HepG2 (cell line): Measurements from ENCODE around the gene RETN. TPM values are rescaled to one million over a fixed set of nuclear protein-coding genes. Genes with fewer than 3 reads are reported as not detected.

Experiments used
- AKNA ChIP-seq: sonication (generic); formaldehyde crosslinking; IDR thresholded peaks from 2 replicates; pipeline ENCODE4 v1.4.0; 2020; ENCODE audit warnings: missing genetic modification reagents, borderline replicate concordance
- CC2D1A ChIP-seq: sonication (generic); formaldehyde crosslinking; IDR thresholded peaks from 2 replicates; pipeline ENCODE4 v1.8.1; 2023; ENCODE audit warnings: mild to moderate bottlenecking, missing genetic modification reagents
- CCAR2 ChIP-seq: fragments of 200-400 bp; formaldehyde crosslinking; optimal IDR thresholded peaks from 2 replicates; pipeline ENCODE3; 2018; ENCODE audit warnings: low read depth, mild to moderate bottlenecking, low read length, moderate library complexity
- HNRNPLL ChIP-seq: fragments of 200-400 bp; formaldehyde crosslinking; IDR thresholded peaks from 2 replicates; pipeline ENCODE4 v1.6.1; 2017; ENCODE audit warnings: mild to moderate bottlenecking, low read depth, low read length; ENCODE audit not compliant: poor library complexity, severe bottlenecking
- HOXA7 ChIP-seq: sonication (generic); formaldehyde crosslinking; IDR thresholded peaks from 2 replicates; pipeline ENCODE4 v1.8.1; 2022; ENCODE audit warnings: mild to moderate bottlenecking, missing genetic modification reagents, moderate library complexity
- JDP2 ChIP-seq: sonication (generic); formaldehyde crosslinking; IDR thresholded peaks from 2 replicates; pipeline ENCODE4 v1.8.1; 2022; ENCODE audit warnings: missing genetic modification reagents, borderline replicate concordance
- MXI1 ChIP-seq: IDR thresholded peaks from 3 replicates; pipeline ENCODE4 v1.6.1; 2012; ENCODE audit warnings: low read depth, low read length, inconsistent platforms, borderline replicate concordance
- NBN ChIP-seq: fragments of 450-650 bp; conservative IDR thresholded peaks from 2 replicates; pipeline ENCODE4 v1.6.1; 2017
- PHB2 ChIP-seq: fragments of 450-650 bp; IDR thresholded peaks from 2 replicates; pipeline ENCODE4 v1.6.1; 2018; ENCODE audit not compliant: partially characterized antibody
- RARG ChIP-seq: sonication (generic); formaldehyde crosslinking; IDR thresholded peaks from 2 replicates; pipeline ENCODE4 v1.4.0; 2020; ENCODE audit warnings: low read depth, mild to moderate bottlenecking, missing genetic modification reagents
- UBTF ChIP-seq: sonication (generic); formaldehyde crosslinking; IDR thresholded peaks from 2 replicates; pipeline ENCODE4 v1.4.0; 2020; ENCODE audit warnings: mild to moderate bottlenecking, missing genetic modification reagents
- ZNF317 ChIP-seq: sonication (generic); formaldehyde crosslinking; IDR thresholded peaks from 2 replicates; pipeline ENCODE4 v1.5.0; 2020; ENCODE audit warnings: mild to moderate bottlenecking, missing genetic modification reagents
- ZNF354B ChIP-seq: sonication (generic); formaldehyde crosslinking; IDR thresholded peaks from 2 replicates; pipeline ENCODE4 v1.8.0; 2022; ENCODE audit warnings: mild to moderate bottlenecking, missing genetic modification reagents
- ZNF672 ChIP-seq: sonication (generic); formaldehyde crosslinking; IDR thresholded peaks from 2 replicates; pipeline ENCODE4 v1.8.1; 2022; ENCODE audit warnings: missing genetic modification reagents
- ZSCAN9 ChIP-seq: IDR thresholded peaks from 2 replicates; pipeline ENCODE4 v1.6.1; 2016; ENCODE audit warnings: borderline replicate concordance
- polyA plus RNA-seq, 8 experiments: library from polyadenylated mRNA; depleted of rRNA in 3 of 8; stranded (reverse) in 7 of 8; unstranded in 1 of 8; fragments of >200 nt; fragmentation: Illumina TruSeq in 4 of 8; extraction: Trizol in 4 of 8; gene quantifications; 2 replicates each; pipeline versions ENCODE4 v1.2.1 to v1.2.3, GENCODE V29; 2011 to 2016; ENCODE audit warnings: low read depth in 4 of 8, missing spikeins in 1 of 8, mixed read lengths in 1 of 8; ENCODE audit not compliant: insufficient read depth in 1 of 8
- total RNA-seq, 5 experiments: library from RNA; depleted of rRNA; stranded (reverse); fragments of >200 nt; fragmentation: Illumina TruSeq; extraction: Trizol; gene quantifications; 2 replicates each; pipeline ENCODE4 v1.2.3, GENCODE V29; 2016; ENCODE audit warnings: low read depth in 1 of 5
- TF ChIP-seq, protein P1 (sequence below): sonication (generic); formaldehyde crosslinking; IDR thresholded peaks from 2 replicates; pipeline ENCODE4 v1.4.0; 2020; ENCODE audit warnings: low read depth, mild to moderate bottlenecking, missing genetic modification reagents
- TF ChIP-seq, protein P2 (sequence below): sonication (generic); formaldehyde crosslinking; IDR thresholded peaks from 2 replicates; pipeline ENCODE4 v1.5.1; 2020; ENCODE audit warnings: mild to moderate bottlenecking, missing genetic modification reagents, moderate library complexity

RETN gene
- total and polyA plus RNA-seq, 2 of the 13 experiments (the other 11 are each of a cell fraction or from before 2014, with no cell fraction given), result not detected

- no peak for TF ChIP-seq JDP2 (CRISPR knock-in tag)
- TF ChIP-seq ZSCAN9 (CRISPR knock-in tag), result peak; percentile 81; the same call in 1 of the 2 replicates
- no peak for TF ChIP-seq CC2D1A
- TF ChIP-seq ZNF672 (CRISPR knock-in tag), result no peak
- no peak for TF ChIP-seq ZNF354B (CRISPR knock-in tag)
- TF ChIP-seq, protein P1, sequence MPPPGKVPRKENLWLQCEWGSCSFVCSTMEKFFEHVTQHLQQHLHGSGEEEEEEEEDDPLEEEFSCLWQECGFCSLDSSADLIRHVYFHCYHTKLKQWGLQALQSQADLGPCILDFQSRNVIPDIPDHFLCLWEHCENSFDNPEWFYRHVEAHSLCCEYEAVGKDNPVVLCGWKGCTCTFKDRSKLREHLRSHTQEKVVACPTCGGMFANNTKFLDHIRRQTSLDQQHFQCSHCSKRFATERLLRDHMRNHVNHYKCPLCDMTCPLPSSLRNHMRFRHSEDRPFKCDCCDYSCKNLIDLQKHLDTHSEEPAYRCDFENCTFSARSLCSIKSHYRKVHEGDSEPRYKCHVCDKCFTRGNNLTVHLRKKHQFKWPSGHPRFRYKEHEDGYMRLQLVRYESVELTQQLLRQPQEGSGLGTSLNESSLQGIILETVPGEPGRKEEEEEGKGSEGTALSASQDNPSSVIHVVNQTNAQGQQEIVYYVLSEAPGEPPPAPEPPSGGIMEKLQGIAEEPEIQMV, result no peak
- no peak for TF ChIP-seq NBN
- peak; percentile 66; the same call in 1 of the 3 replicates for TF ChIP-seq MXI1
- peak; percentile 42; the same call in 1 of the 2 replicates for TF ChIP-seq UBTF (CRISPR knock-in tag)
- TF ChIP-seq HOXA7 (CRISPR knock-in tag), result no peak
- TF ChIP-seq, protein P2, sequence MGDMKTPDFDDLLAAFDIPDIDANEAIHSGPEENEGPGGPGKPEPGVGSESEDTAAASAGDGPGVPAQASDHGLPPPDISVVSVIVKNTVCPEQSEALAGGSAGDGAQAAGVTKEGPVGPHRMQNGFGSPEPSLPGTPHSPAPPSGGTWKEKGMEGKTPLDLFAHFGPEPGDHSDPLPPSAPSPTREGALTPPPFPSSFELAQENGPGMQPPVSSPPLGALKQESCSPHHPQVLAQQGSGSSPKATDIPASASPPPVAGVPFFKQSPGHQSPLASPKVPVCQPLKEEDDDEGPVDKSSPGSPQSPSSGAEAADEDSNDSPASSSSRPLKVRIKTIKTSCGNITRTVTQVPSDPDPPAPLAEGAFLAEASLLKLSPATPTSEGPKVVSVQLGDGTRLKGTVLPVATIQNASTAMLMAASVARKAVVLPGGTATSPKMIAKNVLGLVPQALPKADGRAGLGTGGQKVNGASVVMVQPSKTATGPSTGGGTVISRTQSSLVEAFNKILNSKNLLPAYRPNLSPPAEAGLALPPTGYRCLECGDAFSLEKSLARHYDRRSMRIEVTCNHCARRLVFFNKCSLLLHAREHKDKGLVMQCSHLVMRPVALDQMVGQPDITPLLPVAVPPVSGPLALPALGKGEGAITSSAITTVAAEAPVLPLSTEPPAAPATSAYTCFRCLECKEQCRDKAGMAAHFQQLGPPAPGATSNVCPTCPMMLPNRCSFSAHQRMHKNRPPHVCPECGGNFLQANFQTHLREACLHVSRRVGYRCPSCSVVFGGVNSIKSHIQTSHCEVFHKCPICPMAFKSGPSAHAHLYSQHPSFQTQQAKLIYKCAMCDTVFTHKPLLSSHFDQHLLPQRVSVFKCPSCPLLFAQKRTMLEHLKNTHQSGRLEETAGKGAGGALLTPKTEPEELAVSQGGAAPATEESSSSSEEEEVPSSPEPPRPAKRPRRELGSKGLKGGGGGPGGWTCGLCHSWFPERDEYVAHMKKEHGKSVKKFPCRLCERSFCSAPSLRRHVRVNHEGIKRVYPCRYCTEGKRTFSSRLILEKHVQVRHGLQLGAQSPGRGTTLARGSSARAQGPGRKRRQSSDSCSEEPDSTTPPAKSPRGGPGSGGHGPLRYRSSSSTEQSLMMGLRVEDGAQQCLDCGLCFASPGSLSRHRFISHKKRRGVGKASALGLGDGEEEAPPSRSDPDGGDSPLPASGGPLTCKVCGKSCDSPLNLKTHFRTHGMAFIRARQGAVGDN (CRISPR knock-in tag), result peak; percentile 63
- no peak for TF ChIP-seq ZNF317 (CRISPR knock-in tag)
- no peak for TF ChIP-seq RARG
- no peak for TF ChIP-seq CCAR2
- TF ChIP-seq HNRNPLL, result peak; percentile 37
- TF ChIP-seq PHB2, result no peak
- no peak for TF ChIP-seq AKNA (CRISPR knock-in tag)
Measured at GRCh38 chr19:7652061-7652641, 16.7 kb upstream of the RETN start (continued).
